Stimulated activated CD4-positive, alpha-beta T cell treated with anti-CD3 and anti-CD28 coated beads, Interleukin-4, amount 100 ng/mL, for 1 hour (primary cell): ENCODE results near the gene CASZ1.

Experiments
- DNase-seq: peaks from one replicate; pipeline ENCODE4 v3.0.0-alpha.2; 2020

The CASZ1 gene

DNA sequence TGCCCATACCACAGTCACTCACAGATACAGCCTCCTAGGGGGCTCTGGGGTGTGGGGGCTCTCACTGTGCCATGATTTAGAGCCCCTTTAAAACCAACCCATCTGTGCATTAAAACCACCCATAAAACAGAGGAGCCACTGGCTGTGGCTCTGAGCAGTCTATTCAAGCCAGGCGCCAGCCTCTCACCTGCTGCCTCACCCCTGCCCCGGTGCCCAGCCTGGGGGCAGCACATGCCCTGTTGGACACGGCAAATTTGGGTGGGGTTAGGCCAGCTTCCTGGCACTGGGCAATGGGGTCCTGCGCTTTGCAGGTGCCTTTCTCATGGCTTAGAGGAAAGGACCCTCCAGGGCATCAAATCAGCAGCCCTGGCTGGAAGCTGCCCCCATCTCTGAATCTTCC, 73.1 kb downstream of the CASZ1 start:
- no peak for DNase-seq

- no peak for DNase-seq
Measured at GRCh38 chr1:10722803-10723202, 73.6 kb downstream of the CASZ1 start.

DNA sequence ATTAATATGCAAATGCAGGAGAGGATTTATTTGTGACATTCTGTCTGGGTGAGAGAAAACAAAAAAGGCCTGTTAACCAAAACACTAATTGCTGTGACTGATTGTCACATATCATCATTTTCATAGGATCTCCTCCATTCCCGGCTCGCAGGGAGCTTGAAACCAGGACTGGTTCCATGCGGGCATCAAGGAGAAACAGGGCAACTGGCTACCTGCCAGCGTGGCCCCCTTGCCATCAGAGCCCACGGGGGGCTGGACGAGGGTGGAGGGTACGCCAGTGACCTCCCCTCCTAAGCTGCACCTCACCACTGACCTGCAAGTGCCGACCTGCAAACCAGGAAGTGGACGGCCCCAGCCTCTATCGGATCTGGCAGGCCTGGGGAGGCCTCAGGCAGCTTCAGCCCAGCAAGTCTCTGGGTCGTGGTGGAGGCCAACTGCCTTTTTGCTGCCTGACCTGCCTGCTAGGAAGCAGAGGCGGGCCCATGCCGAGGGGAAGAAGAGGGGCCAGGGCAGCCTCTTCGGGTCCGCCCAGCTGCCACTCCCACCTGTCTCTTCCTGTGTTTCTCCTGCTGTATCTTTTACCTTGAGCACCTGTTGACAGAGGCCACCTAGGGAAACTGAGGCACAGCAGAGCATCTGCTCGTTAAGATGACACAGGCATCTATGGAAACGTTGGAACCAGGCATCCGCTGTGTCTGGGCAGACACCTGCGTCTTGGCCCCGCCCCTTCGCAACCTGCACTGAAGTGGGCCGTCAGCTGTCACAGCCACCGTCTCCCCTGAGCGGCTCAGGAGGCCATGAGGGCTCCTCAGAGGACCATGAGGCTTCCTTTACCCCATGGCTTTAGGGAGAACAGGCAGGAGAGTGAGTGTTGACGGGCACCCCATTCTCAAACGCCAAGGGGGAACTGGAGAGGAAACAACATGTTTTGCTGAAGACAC, 74.8 kb downstream of the CASZ1 start:
- no peak for DNase-seq

GRCh38 chr1:10720635-10721034, 75.8 kb downstream of the CASZ1 start:
- no peak for DNase-seq

- no peak for DNase-seq
Measured at GRCh38 chr1:10718083-10718415, 78.4 kb downstream of the CASZ1 start.

- DNase-seq, result no peak
Measured at GRCh38 chr1:10717296-10718082, 79.0 kb downstream of the CASZ1 start.

DNA sequence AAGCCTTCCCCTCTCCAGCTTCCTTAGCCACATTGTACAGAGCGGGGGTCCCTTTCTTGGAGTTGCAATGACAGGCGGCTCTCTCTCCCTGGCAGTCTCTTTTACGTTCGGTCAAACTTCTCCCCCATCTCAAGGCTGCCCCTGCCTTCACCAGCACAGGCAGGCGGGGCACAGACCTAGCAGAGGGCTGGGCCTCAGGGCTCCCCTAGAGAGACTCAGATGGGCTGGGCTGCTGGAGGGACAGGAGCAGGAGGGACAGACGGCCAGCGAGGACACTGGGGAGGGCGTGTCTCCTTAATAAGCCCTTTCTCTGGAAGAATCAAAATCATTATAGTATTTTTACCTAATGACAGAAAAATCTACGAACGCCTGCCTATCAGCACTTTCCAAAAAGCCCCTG, 79.6 kb downstream of the CASZ1 start:
- no peak for DNase-seq

DNA sequence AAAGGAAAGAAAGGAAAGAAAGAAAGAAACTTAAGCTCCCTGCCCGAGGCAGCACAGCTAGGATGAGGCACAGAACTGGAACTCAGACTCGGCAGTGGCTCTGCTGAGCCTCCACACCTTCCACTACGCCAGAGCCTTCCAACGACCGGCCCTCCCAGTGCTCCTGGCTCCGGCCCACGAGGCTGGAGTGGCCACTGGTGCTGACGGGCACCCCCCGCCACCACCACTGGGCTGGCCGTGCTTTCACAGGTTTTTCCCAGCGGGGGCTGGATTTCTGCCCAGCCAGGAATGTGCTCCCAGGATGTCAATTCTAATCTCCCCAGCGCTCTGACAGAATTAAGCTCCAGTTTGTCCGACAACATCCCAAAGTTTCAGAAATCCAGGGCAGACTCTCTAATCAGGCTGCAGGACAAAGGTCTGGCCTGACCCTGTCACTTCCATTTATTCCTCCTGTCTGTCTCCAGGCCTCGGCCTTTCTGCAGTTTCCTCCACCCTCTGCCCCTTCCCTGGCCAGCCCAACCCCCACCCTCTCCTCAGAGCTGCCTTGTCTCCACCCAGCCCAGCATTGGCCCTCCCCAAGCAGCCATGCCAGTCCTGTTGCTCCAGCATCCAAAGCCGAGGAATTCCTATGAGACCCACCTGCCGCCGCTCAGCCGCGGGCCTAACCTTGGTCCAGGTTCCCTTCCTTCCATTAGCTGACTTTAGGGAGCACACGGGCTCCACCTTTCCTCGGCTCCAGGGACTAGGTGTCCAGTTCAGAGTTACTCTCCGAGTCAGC, 81.9 kb downstream of the CASZ1 start:
- no peak for DNase-seq

- no peak for DNase-seq
Measured at GRCh38 chr1:10713614-10714013, 82.8 kb downstream of the CASZ1 start.

GRCh38 chr1:10712568-10713362, 83.7 kb downstream of the CASZ1 start:
- no peak for DNase-seq

DNA sequence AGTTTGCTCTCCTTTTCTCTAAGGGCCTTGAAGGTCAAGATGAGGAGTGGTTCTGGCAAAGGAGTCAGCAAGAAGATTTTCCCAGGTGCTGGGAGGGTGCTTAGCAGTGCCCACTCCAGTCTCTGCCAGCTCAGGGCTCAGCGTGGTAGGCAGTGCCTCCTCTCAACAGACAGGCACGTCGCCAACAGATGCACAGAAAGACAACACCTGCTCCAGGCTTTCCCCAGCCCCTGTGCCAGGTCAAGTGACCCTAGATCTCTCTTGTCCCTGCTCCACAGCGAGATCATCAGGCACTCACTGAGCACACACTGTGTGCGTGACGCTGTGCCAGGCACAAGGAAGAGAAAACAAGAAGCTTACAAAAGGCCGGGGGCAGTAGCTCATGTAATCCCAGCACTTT, 86.0 kb downstream of the CASZ1 start:
- DNase-seq, result no peak

DNA sequence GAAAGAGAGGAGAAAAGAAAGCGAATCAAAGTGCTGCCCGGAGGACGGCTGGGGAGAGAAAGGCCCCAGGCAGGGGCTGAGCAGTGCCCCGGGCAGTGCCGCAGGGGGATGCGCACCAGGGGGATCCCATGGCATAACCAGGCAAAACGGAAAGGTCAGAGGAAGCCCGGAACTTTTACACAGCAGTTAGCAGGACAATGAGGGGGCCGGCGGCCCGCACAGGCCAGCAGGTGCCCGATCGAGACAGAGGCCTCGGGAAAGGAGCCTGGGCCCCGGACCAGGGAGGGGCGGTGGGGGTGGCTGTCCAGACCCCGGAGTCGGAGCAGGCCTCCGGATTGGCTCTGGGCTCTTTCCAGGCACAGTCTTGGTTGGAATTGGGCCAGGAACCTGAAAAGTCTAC, 86.8 kb downstream of the CASZ1 start:
- no peak for DNase-seq

- DNase-seq, result no peak
Measured at GRCh38 chr1:10709165-10709564, 87.3 kb downstream of the CASZ1 start.

DNA sequence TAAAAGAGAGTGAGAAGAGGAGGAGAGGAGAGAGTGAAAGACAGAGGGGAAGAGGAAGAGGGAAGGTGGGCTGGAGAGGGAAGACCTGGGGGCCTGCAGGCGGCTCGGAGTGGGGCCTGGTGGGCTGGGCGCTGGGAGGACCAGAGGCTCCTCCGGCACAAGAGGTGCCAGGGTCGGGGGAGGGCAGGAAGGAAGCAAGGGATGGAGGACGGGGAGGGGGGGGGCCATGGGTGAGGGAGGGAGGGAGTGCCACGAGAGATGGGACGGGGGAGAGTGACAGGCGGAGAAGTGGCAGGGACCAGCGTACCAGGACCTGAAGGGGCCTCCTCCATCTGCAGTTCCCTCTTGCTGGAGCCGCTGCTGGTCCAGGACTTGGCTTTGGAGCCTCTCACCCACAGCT, 87.7 kb downstream of the CASZ1 start:
- DNase-seq, result no peak

DNA sequence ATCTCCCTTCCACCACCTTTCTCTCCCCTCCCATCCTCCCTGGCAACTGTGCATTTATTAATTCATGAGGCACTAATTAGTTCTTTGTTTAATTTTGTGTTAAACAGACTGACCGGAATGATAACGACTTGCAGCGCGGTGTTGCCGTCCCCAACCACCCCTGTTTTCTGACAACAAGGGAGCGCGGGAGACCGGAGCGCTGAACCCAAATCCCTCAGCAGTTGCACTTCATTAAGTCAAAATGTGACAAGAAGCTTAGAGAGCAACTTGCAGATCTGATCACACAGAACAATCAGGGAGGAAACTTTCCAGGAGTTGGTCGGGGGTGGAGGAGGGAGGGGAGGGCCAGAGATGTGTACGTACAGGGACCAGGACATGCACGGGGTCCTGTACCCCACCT, 89.2 kb downstream of the CASZ1 start:
- no peak for DNase-seq

- DNase-seq, result no peak
Measured at GRCh38 chr1:10706376-10706913, 90.0 kb downstream of the CASZ1 start.

DNA sequence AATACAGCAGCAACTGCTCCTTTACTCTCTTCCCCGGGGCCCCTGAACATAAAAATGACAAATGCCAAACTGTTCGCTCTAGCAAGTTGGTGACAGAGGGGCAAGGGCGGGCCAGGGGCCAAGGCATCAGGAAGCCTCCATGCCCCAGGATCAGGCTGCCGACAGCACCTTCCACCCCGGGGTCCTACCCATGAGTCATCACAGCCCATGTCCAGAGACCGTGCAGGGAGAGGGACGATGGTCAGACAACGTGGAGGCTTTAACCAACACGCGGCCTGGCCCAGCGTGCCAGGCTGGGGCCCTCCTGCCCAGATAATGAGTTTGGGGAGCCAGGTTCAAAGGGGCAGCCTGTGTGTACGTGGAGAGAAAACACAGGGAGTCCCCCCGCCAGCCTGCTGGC, 90.5 kb downstream of the CASZ1 start:
- DNase-seq, result no peak

- DNase-seq, result no peak
Measured at GRCh38 chr1:10704368-10704882, 92.0 kb downstream of the CASZ1 start.

DNA sequence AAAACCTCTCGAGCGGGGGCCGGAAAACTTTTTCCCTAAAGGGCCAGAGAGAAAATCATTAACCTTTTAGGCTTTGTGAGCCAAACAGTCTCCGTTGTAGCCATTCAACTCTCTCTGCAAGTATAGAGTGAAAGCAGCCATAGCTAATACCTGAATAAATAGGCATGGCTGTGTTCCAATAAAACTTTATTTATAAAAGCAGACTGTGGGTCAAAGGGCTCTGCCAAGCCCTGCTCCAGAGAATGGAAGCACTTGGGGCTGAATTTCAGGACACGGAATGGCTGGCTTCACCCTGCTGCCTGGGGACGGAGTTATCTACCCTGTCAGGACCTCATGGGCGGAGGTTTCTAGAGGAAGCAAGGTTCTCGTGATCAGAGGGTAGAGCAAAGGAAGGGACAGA, 92.7 kb downstream of the CASZ1 start:
- DNase-seq, result no peak

DNA sequence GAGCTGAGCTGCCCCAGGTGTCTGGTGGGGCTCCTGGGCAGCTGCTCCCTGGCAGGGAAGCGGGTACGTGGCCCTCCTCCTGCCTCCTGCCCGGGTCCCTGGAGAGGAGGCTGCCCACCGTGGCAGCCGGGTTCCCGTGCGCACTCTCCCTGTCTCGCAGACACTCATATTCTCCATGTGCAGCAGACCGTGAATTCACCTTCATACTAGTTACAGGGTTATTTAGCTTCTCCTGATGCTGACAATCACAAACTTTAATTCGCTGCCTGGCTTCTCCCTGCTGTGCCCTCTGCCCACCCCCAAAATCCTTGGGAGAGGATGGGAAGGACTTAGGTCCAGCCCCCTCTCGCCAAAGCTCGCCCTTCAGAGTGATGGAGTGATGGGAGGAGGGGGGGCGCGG, 95.3 kb downstream of the CASZ1 start:
- no peak for DNase-seq

DNA sequence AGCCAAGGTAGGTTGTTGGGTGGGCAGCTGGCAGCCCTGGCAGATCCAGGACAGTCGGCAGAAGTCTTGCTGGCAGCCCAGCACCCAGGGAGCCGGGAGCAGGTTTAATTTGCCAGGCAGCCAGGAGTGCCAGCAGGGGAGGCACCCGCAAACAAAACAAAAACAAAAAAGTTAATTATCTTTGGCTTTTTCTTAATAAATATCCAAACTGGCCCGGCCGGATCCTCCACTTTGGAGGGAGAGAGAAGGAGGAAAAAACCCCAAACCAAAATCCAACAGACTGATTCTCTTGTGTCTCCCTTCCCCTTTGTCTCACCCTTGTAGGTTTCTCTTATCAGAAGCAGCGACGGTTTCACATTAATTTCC, 97.0 kb downstream of the CASZ1 start:
- no peak for DNase-seq
